IMR-90 (cell line): ENCODE results near the gene LRRC34. TPM values are rescaled to one million over a fixed set of nuclear protein-coding genes. Genes with fewer than 3 reads are reported as not detected.

Experiments
- ATAC-seq: fragments of 200-7000 bp; cut with Tn5 transposase; 2 replicates; pipeline ENCODE4 v1.9.1; 2020; ENCODE audit warnings: low read depth, mild to moderate bottlenecking, moderate library complexity
- BruUV-seq: library from RNA; stranded (reverse); fragments of 400-500 nt; replicated peaks from 2 replicates; lab custom pipeline; 2021; lab: Mats Ljungman, UMichigan
- CTCF ChIA-PET: fragments of 300-600 bp; formaldehyde crosslinking; extraction: SDS; loops from one replicate; lab custom pipeline; 2021; ENCODE audit warnings: antibody characterized with exemption; lab: Yijun Ruan, JAX
- POLR2A ChIA-PET: fragments of 300-600 bp; sonication (Branson Sonifier 250); formaldehyde crosslinking; loops from one replicate; lab custom pipeline; 2022; ENCODE audit warnings: antibody characterized with exemption; ENCODE audit not compliant: unreplicated experiment; lab: Charles Lee
- DNase-seq: peaks from one replicate; pipeline ENCODE4 v3.0.0; 2013
- H2AFZ ChIP-seq: replicated peaks from 2 replicates; pipeline ENCODE3; 2013; ENCODE audit warnings: low read length, mild to moderate bottlenecking; ENCODE audit not compliant: poor library complexity
- H2AK5ac ChIP-seq: 2 replicates; pipeline ENCODE4 v1.6.1; 2013; ENCODE audit warnings: low read depth, low read length, inconsistent platforms
- H2AK9ac ChIP-seq: replicated peaks from 2 replicates; pipeline ENCODE3; 2013; ENCODE audit warnings: mild to moderate bottlenecking, low read depth, low read length, moderate library complexity; ENCODE audit not compliant: poor library complexity
- H2BK120ac ChIP-seq: 2 replicates; pipeline ENCODE4 v1.6.1; 2013; ENCODE audit warnings: low read depth, low read length, inconsistent platforms
- H2BK15ac ChIP-seq: 3 replicates; pipeline ENCODE4 v1.6.1; 2013; ENCODE audit warnings: low read depth, low read length, inconsistent platforms
- H2BK20ac ChIP-seq: 2 replicates; pipeline ENCODE4 v1.6.1; 2013; ENCODE audit warnings: low read depth, mild to moderate bottlenecking, inconsistent platforms, low read length, moderate library complexity
- H2BK5ac ChIP-seq: 2 replicates; pipeline ENCODE4 v1.6.1; 2013; ENCODE audit warnings: mild to moderate bottlenecking, low read depth, low read length, inconsistent platforms; ENCODE audit not compliant: poor library complexity, severe bottlenecking
- H3K14ac ChIP-seq: replicated peaks from 2 replicates; pipeline ENCODE4 v1.6.1; 2013; ENCODE audit warnings: low read depth, low read length, inconsistent platforms
- H3K18ac ChIP-seq: 2 replicates; pipeline ENCODE4 v1.6.1; 2013; ENCODE audit warnings: low read depth, low read length, control low read depth
- H3K23ac ChIP-seq: 2 replicates; pipeline ENCODE4 v1.6.1; 2013; ENCODE audit warnings: low read depth, low read length, inconsistent platforms
- H3K27ac ChIP-seq: 2 replicates; pipeline ENCODE4 v1.5.1; 2013; ENCODE audit warnings: mild to moderate bottlenecking, control low read depth, low read length; ENCODE audit not compliant: insufficient read depth
- H3K27me3 ChIP-seq: 2 replicates; pipeline ENCODE4 v1.6.1; 2013; ENCODE audit warnings: low read length; ENCODE audit not compliant: control insufficient read depth, insufficient read depth
- H3K36me3 ChIP-seq: 2 replicates; pipeline ENCODE4 v1.6.1; 2013; ENCODE audit warnings: low read length, mixed read lengths; ENCODE audit not compliant: control insufficient read depth, insufficient read depth
- H3K4ac ChIP-seq: 2 replicates; pipeline ENCODE4 v1.6.1; 2013; ENCODE audit warnings: low read depth, low read length, inconsistent platforms
- H3K4me1 ChIP-seq: 2 replicates; pipeline ENCODE4 v1.6.1; 2013; ENCODE audit warnings: low read length, mixed read lengths; ENCODE audit not compliant: control insufficient read depth, insufficient read depth
- H3K4me2 ChIP-seq: 2 replicates; pipeline ENCODE4 v1.6.1; 2013; ENCODE audit warnings: low read depth, mild to moderate bottlenecking, control low read depth, low read length, moderate library complexity
- H3K4me3 ChIP-seq: 2 replicates; pipeline ENCODE4 v1.5.1; 2013; ENCODE audit warnings: low read depth, mild to moderate bottlenecking, control low read depth, low read length, moderate library complexity; ENCODE audit not compliant: insufficient read depth
- H3K56ac ChIP-seq: 2 replicates; pipeline ENCODE4 v1.6.1; 2013; ENCODE audit warnings: low read length, inconsistent platforms; ENCODE audit not compliant: insufficient read depth; ENCODE audit errors: extremely low read depth
- H3K79me1 ChIP-seq, 2 experiments: 2 replicates each; pipeline ENCODE4 v1.6.1; 2013; ENCODE audit warnings: low read length in 2 of 2, inconsistent platforms in 1 of 2, low read depth in 1 of 2
- H3K9ac ChIP-seq: 2 replicates; pipeline ENCODE4 v1.6.1; 2013; ENCODE audit warnings: low read depth, low read length, control low read depth
- H3K9me1 ChIP-seq: 2 replicates; pipeline ENCODE4 v1.6.1; 2013; ENCODE audit warnings: low read length, inconsistent platforms; ENCODE audit not compliant: insufficient read depth
- H3K9me3 ChIP-seq: 2 replicates; pipeline ENCODE4 v1.6.1; 2013; ENCODE audit warnings: low read length; ENCODE audit not compliant: control insufficient read depth, insufficient read depth
- H4K20me1 ChIP-seq: 2 replicates; pipeline ENCODE4 v1.6.1; 2013; ENCODE audit warnings: low read length, inconsistent platforms; ENCODE audit not compliant: insufficient read depth
- H4K5ac ChIP-seq: 2 replicates; pipeline ENCODE4 v1.6.1; 2013; ENCODE audit warnings: mild to moderate bottlenecking, low read depth, low read length, control low read depth
- H4K8ac ChIP-seq, 2 experiments: 2 replicates each; pipeline ENCODE4 v1.6.1; 2013; ENCODE audit warnings: low read depth in 2 of 2, low read length in 2 of 2, control low read depth in 1 of 2, inconsistent platforms in 1 of 2
- H4K91ac ChIP-seq: 2 replicates; pipeline ENCODE4 v1.6.1; 2013; ENCODE audit warnings: low read depth, low read length, inconsistent platforms; ENCODE audit not compliant: insufficient read depth
- BHLHE40 ChIP-seq: fragments of 150-350 bp; IDR thresholded peaks from 2 replicates; pipeline ENCODE4 v1.6.1; 2016; ENCODE audit warnings: mild to moderate bottlenecking, low read depth, low read length
- CEBPB ChIP-seq: IDR thresholded peaks from 2 replicates; pipeline ENCODE4 v1.6.1; 2012; ENCODE audit warnings: low read depth, low read length, improper control_type of control experiment
- CHD1 ChIP-seq: IDR thresholded peaks from 2 replicates; pipeline ENCODE4 v1.6.1; 2012; ENCODE audit warnings: low read depth, low read length, improper control_type of control experiment
- ELK1 ChIP-seq: fragments of 150-350 bp; IDR thresholded peaks from 2 replicates; pipeline ENCODE4 v1.6.1; 2016; ENCODE audit warnings: low read depth, mild to moderate bottlenecking, low read length, moderate library complexity, borderline replicate concordance
- FOS ChIP-seq: fragments of 150-350 bp; IDR thresholded peaks from 2 replicates; pipeline ENCODE4 v1.6.1; 2016; ENCODE audit warnings: low read depth, low read length
- MAFK ChIP-seq: IDR thresholded peaks from 2 replicates; pipeline ENCODE4 v1.6.1; 2012; ENCODE audit warnings: low read depth, low read length, improper control_type of control experiment
- MAZ ChIP-seq: IDR thresholded peaks from 2 replicates; pipeline ENCODE4 v1.6.1; 2012; ENCODE audit warnings: low read depth, mild to moderate bottlenecking, low read length, improper control_type of control experiment, moderate library complexity, borderline replicate concordance
- MXI1 ChIP-seq: IDR thresholded peaks from 2 replicates; pipeline ENCODE4 v1.6.1; 2012; ENCODE audit warnings: low read depth, mild to moderate bottlenecking, low read length, moderate library complexity, borderline replicate concordance
- POLR2A ChIP-seq: IDR thresholded peaks from 2 replicates; pipeline ENCODE4 v1.6.1; 2012; ENCODE audit warnings: mild to moderate bottlenecking, low read depth, low read length
- RFX5 ChIP-seq: IDR thresholded peaks from 2 replicates; pipeline ENCODE4 v1.8.0; 2012; ENCODE audit warnings: low read depth, mild to moderate bottlenecking, low read length, moderate library complexity
- SMC3 ChIP-seq: fragments of 150-350 bp; IDR thresholded peaks from 2 replicates; pipeline ENCODE4 v1.6.1; 2016; ENCODE audit warnings: low read depth, mild to moderate bottlenecking, antibody characterized with exemption, low read length, moderate library complexity
- USF2 ChIP-seq: fragments of 150-350 bp; IDR thresholded peaks from 2 replicates; pipeline ENCODE4 v1.6.1; 2017; ENCODE audit warnings: mild to moderate bottlenecking, antibody characterized with exemption, low read length, low read depth
- WGBS, 2 experiments: methylation state at CpG; one replicate each; pipeline versions ENCODE4 v1.1.5 to v1.1.7; 2013; ENCODE audit warnings: missing lambda C conversion rate in 2 of 2; ENCODE audit not compliant: insufficient read length in 1 of 2; ENCODE audit errors: extremely low coverage in 2 of 2; 5-methylcytosine and 5-hydroxymethylcytosine counted together
- dilution Hi-C: fragments of 300-500 bp; cut with HindIII; formaldehyde crosslinking; loops from one replicate; pipeline ENCODE4 v1.14.3; 2018; ENCODE audit warnings: low sequenced_read_pairs; ENCODE audit not compliant: unreplicated experiment
- in situ Hi-C: fragments of 300-500 bp; cut with MboI; formaldehyde crosslinking; loops from 3 replicates; pipeline ENCODE4 v1.14.3; 2019; ENCODE audit warnings: low sequenced_read_pairs, inconsistent platforms, mixed read lengths
- intact Hi-C: fragments of 100-400 bp; cut with micrococcal nuclease; formaldehyde crosslinking; loops from 2 replicates; pipeline ENCODE4 v1.10.0; 2022
- polyA plus RNA-seq, 3 experiments: library from polyadenylated mRNA; depleted of rRNA; stranded (reverse); fragments of >200 nt; gene quantifications; 2 replicates each; pipeline ENCODE4 v1.2.3, GENCODE V29; 2012; ENCODE audit warnings: low replicate concordance in 1 of 3
- total RNA-seq: library from RNA; depleted of rRNA; stranded (reverse); fragments of >200 nt; gene quantifications from 2 replicates; pipeline ENCODE4 v1.2.3, GENCODE V29; 2012

LRRC34 gene
- total and polyA plus RNA-seq, 2 of the 4 experiments (the other 2 are of a cell fraction), result 0.90 to 0.91 TPM

GRCh38 chr3:169772897-169773816 is 39.5 kb downstream of the LRRC34 start, which contains the start of gene MYNN:
MYNN (plus strand) TSS chr3:169773396; CDS start chr3:169774296, 900 bp downstream.
- peaks cover 5% of the 10 kb centered on the region for H3K36me3 ChIP-seq
- no peaks in the 10 kb centered on the region for H4K20me1 ChIP-seq
- dilution Hi-C loops (no loop called here), in situ Hi-C loops (loop anchor here (25.0 kb wide), 1 partner anchor 1686 kb away; the partner anchor contains the start of gene GOLIM4), intact Hi-C loops (loop anchor here (2.0 to 10.0 kb wide), 2 partner anchors 212 to 626 kb away; no protein-coding TSS in a partner anchor)
- H3K4me2 ChIP-seq, result peak within 1 kb of the TSS; percentile 93
- H2BK20ac ChIP-seq, result no peak within 1 kb of the TSS
- H2BK120ac ChIP-seq, result peak within 1 kb of the TSS; percentile 87
- peak within 1 kb of the TSS; percentile 90 for H2AK9ac ChIP-seq
- H3K9ac ChIP-seq, result peak within 1 kb of the TSS; percentile 90
- peak within 1 kb of the TSS; percentile 94 for H3K4ac ChIP-seq
- ATAC-seq (peak; percentile 86), DNase-seq (peak; percentile 86)
- peaks cover 5 to 12% of the 10 kb centered on the region in 2 experiments for H3K79me1 ChIP-seq
- peak within 1 kb of the TSS; percentile 91 for H3K56ac ChIP-seq
- H2BK15ac ChIP-seq, result peak within 1 kb of the TSS; percentile 8; the same call in 1 of the 3 replicates
- H3K14ac ChIP-seq, result peak within 1 kb of the TSS; percentile 97
- 0% methylated on average over 4 of the region's 61 CpGs; no CpG with 5 or more reads in 1 of the 2 experiments for WGBS, 2 experiments
- CTCF ChIA-PET, result interaction anchor here (0.7 kb wide), 1 partner anchor 12 kb away, joined by 4 read pairs; no protein-coding TSS in a partner anchor
- POLR2A ChIA-PET, result interaction anchor here (0.6 kb wide), 1 partner anchor 493 kb away, joined by 4 read pairs; no protein-coding TSS in a partner anchor
- H3K4me1 ChIP-seq, result no peaks in the 10 kb centered on the region
- H2AK5ac ChIP-seq, result peak within 1 kb of the TSS; percentile 41
- BruUV-seq, result TSS peak; percentile 87
- H4K91ac ChIP-seq, result peak within 1 kb of the TSS; percentile 81
- H3K23ac ChIP-seq, result peak within 1 kb of the TSS; percentile 85
- H3K27me3 ChIP-seq, result no peaks in the 10 kb centered on the region
- H3K9me1 ChIP-seq, result no peaks in the 10 kb centered on the region
- peak within 1 kb of the TSS; percentile 70 for H3K18ac ChIP-seq
- H2BK5ac ChIP-seq, result peak within 1 kb of the TSS; percentile 86
- peak within 1 kb of the TSS; percentile 80 for H3K4me3 ChIP-seq
- H4K8ac ChIP-seq, result peak within 1 kb of the TSS; percentile 63 to 92
- H2AFZ ChIP-seq, result peak within 1 kb of the TSS; percentile 94
- peak within 1 kb of the TSS; percentile 79 for H4K5ac ChIP-seq
- H3K9me3 ChIP-seq, result no peaks in the 10 kb centered on the region
- H3K27ac ChIP-seq, result peak within 1 kb of the TSS; percentile 94
- TF ChIP-seq MXI1, result peak; percentile 65
- TF ChIP-seq MAZ, result peak; percentile 82; the same call in 1 of the 2 replicates
- no peak for TF ChIP-seq RFX5
- TF ChIP-seq POLR2A, result peak; percentile 97
- no peak for TF ChIP-seq FOS
- TF ChIP-seq ELK1, result no peak
- no peak for TF ChIP-seq SMC3
- TF ChIP-seq BHLHE40, result no peak
- TF ChIP-seq CHD1, result 0 out of 2 replicates have a peak, but pooled peaks have one; percentile 69
- no peak for TF ChIP-seq MAFK
- no peak; the same call in 1 of the 2 replicates for TF ChIP-seq USF2
- peak; percentile 63; the same call in 1 of the 2 replicates for TF ChIP-seq CEBPB
